Muscle layer of duodenum (tissue), 2 donors: ENCODE measurements around the gene TCF4.

Source experiments
- H3K27ac ChIP-seq: one replicate; pipeline ENCODE4 v1.7.0; 2013; ENCODE audit warnings: mild to moderate bottlenecking, low read length
- H3K27me3 ChIP-seq: one replicate; pipeline ENCODE4 v1.7.0; 2013; ENCODE audit warnings: low read depth, mild to moderate bottlenecking, control low read depth, low read length
- H3K36me3 ChIP-seq, 2 donors: one replicate each; pipeline ENCODE4 v1.7.0; 2013; ENCODE audit warnings: low read length in 2 of 2, control low read depth in 1 of 2, mild to moderate bottlenecking in 1 of 2; ENCODE audit not compliant: insufficient read depth in 2 of 2, control insufficient read depth in 1 of 2
- H3K4me1 ChIP-seq, 2 donors: one replicate each; pipeline ENCODE4 v1.7.0; 2013; ENCODE audit warnings: low read length in 2 of 2, mild to moderate bottlenecking in 2 of 2, control low read depth in 1 of 2, moderate library complexity in 1 of 2; ENCODE audit not compliant: insufficient read depth in 2 of 2, control insufficient read depth in 1 of 2
- H3K4me3 ChIP-seq, 2 donors: one replicate each; pipeline ENCODE4 v1.7.0; 2013; ENCODE audit warnings: low read length in 2 of 2, low read depth in 1 of 2, mild to moderate bottlenecking in 1 of 2
- H3K9me3 ChIP-seq, 2 donors: one replicate each; pipeline ENCODE4 v1.7.0; 2013; ENCODE audit warnings: low read length in 2 of 2, control low read depth in 1 of 2, mild to moderate bottlenecking in 1 of 2; ENCODE audit not compliant: control insufficient read depth in 1 of 2
- donor health status: healthy.

Gene TCF4

GRCh38 chr18:55338978-55339650 lies 248.9 kb downstream of the TCF4 start:
- H3K27me3 ChIP-seq, result no peaks in the 10 kb centered on the region
- no peaks in the 10 kb centered on the region for H3K36me3 ChIP-seq
- H3K4me3 ChIP-seq, result no peak overlapping the region
- peaks cover 0 to 4% of the 10 kb centered on the region in 2 donors for H3K4me1 ChIP-seq
- no peaks in the 10 kb centered on the region for H3K9me3 ChIP-seq
- H3K27ac ChIP-seq, result peak overlapping the region; percentile 7

DNA sequence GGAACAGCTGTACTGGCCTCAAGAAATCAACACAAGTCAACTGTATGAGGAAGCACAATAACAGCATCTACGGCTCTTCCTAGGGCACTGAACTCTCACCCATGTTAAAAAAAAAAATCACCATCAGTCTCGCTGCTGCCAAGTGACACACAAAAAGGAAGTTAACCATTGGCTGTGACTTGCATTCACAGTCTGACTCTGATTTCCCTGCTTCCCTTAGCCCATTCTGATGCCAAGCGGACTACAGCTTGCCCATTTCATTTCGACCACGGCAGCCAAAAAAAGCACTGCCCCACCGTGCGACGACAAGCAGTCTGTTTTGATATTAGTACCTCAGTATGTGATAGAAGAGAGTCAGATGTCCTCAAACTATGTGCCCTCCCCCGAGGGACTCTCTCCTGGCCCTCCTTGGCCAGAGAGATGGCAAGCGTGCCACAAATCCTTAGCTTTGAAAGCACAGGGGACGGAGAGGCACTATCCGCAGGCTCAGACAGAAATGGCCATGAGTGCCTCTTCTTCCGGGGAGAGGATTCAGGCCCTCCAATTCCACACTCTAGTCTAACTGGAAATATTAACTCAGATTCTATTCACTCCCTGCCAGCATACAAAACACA lies 250.0 kb downstream of the TCF4 start:
- H3K36me3 ChIP-seq, result no peaks in the 10 kb centered on the region
- no peaks in the 10 kb centered on the region for H3K27me3 ChIP-seq
- H3K27ac ChIP-seq, result peak overlapping the region; percentile 41
- peak overlapping the region in 1 of 2 donors; percentile 25 for H3K4me3 ChIP-seq
- peaks cover 0 to 4% of the 10 kb centered on the region in 2 donors for H3K4me1 ChIP-seq
- H3K9me3 ChIP-seq, result no peaks in the 10 kb centered on the region

GRCh38 chr18:55337138-55337537 lies 250.9 kb downstream of the TCF4 start:
- Histone ChIP-seq H3K27me3 (no peaks in the 10 kb centered on the region), H3K9me3 (no peaks in the 10 kb centered on the region), H3K36me3 (no peaks in the 10 kb centered on the region), H3K27ac (no peak overlapping the region), H3K4me3 (no peak overlapping the region), H3K4me1 (peaks cover 0 to 4% of the 10 kb centered on the region in 2 donors)

DNA sequence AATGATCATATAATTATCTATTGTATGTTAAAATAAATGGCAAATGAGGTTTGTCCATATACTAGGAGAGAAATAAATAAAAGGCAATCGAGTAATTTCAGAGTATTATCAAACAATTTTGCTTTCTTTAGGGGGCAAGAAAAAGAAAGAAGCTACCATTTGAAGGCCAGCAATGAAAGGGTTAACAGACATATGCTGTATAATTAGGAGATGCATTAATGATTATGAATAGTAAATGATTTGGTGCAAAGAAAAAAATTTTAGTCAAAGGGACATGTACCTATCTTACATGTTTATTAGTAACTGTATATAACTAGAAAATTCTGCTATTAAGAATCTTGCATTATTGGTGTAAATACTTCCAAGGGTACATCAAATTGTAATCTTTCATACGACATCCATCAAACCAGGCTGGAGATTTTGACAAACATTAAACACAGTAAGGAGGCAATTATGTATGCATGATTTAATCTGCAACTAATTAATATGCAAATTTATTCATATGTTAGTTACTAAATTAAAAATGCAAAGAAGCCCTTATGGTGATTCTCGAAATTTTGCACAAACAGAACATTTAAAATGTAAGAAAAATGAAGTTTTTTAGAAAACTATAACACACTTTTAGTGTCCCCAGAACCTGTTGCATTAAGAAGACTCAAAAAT lies 251.4 kb downstream of the TCF4 start:
- Histone ChIP-seq H3K27me3 (no peaks in the 10 kb centered on the region), H3K4me3 (no peak overlapping the region), H3K4me1 (peaks cover 0 to 4% of the 10 kb centered on the region in 2 donors), H3K27ac (no peak overlapping the region), H3K36me3 (no peaks in the 10 kb centered on the region), H3K9me3 (no peaks in the 10 kb centered on the region)

- no peaks in the 10 kb centered on the region for H3K9me3 ChIP-seq
- H3K36me3 ChIP-seq, result no peaks in the 10 kb centered on the region
- H3K4me1 ChIP-seq, result peaks cover 0 to 1% of the 10 kb centered on the region in 2 donors
- no peaks in the 10 kb centered on the region for H3K27me3 ChIP-seq
- H3K4me3 ChIP-seq, result no peak overlapping the region
- H3K27ac ChIP-seq, result no peak overlapping the region
Measured at GRCh38 chr18:55334875-55335274, 253.1 kb downstream of the TCF4 start.

GRCh38 chr18:55331301-55331700 lies 256.7 kb downstream of the TCF4 start:
- no peaks in the 10 kb centered on the region for H3K27me3 ChIP-seq
- no peaks in the 10 kb centered on the region for H3K9me3 ChIP-seq
- H3K27ac ChIP-seq, result no peak overlapping the region
- H3K4me3 ChIP-seq, result no peak overlapping the region
- H3K36me3 ChIP-seq, result no peaks in the 10 kb centered on the region
- H3K4me1 ChIP-seq, result no peaks in the 10 kb centered on the region

DNA sequence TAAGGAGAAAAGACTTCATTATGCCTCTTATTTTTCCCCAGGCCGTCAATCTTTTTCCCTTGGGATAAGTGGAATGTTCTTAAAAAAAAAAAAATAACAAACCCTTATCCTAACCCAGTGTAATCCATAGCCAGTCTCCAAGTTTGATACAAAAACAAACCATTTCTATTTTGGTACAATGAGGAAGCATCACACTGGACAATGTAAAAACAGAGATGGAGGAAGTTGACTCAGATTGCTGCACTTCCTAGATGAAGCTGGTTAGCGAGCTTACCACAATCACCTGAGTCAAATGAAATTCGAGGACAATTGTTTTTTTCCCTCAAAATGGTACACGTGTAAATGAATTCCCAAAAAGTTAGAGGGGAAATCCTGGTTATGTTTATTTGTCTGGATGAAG lies 259.7 kb downstream of the TCF4 start:
- Histone ChIP-seq H3K9me3 (no peaks in the 10 kb centered on the region), H3K4me3 (no peak overlapping the region), H3K36me3 (no peaks in the 10 kb centered on the region), H3K4me1 (peaks cover 0 to 6% of the 10 kb centered on the region in 2 donors), H3K27me3 (no peaks in the 10 kb centered on the region), H3K27ac (no peak overlapping the region)

DNA sequence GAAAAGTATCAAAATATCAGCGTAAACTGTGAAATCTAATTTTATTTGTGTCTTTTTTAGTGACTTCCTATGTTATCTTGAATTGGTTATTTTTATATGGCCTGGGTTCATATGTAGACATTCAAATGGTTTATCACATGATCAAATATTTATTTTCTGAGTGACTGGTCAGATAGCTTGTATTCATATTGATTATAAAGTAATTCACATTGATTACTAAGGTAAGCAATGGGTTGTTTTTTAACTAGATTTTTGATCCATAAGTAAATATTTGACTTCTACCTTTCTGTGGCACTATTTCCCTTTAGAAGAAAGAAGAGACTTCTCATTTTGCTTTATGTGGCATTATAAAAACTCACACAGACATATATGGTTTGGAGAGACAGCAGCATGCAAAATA lies 260.5 kb downstream of the TCF4 start:
- H3K9me3 ChIP-seq, result no peaks in the 10 kb centered on the region
- no peaks in the 10 kb centered on the region for H3K27me3 ChIP-seq
- H3K36me3 ChIP-seq, result no peaks in the 10 kb centered on the region
- H3K4me3 ChIP-seq, result no peak overlapping the region
- peaks cover 0 to 6% of the 10 kb centered on the region in 2 donors for H3K4me1 ChIP-seq
- no peak overlapping the region for H3K27ac ChIP-seq

GRCh38 chr18:55326134-55326533 lies 261.9 kb downstream of the TCF4 start:
- Histone ChIP-seq H3K4me3 (no peak overlapping the region), H3K27me3 (no peaks in the 10 kb centered on the region), H3K9me3 (no peaks in the 10 kb centered on the region), H3K27ac (no peak overlapping the region), H3K4me1 (peaks cover 0 to 6% of the 10 kb centered on the region in 2 donors), H3K36me3 (no peaks in the 10 kb centered on the region)

GRCh38 chr18:55324166-55324565 lies 263.8 kb downstream of the TCF4 start:
- Histone ChIP-seq H3K4me1 (peaks cover 0 to 6% of the 10 kb centered on the region in 2 donors), H3K4me3 (no peak overlapping the region), H3K27ac (no peak overlapping the region), H3K36me3 (peaks cover 0 to 3% of the 10 kb centered on the region in 2 donors), H3K9me3 (no peaks in the 10 kb centered on the region), H3K27me3 (no peaks in the 10 kb centered on the region)

- Histone ChIP-seq H3K4me1 (peaks cover 0 to 8% of the 10 kb centered on the region in 2 donors), H3K27me3 (no peaks in the 10 kb centered on the region), H3K9me3 (no peaks in the 10 kb centered on the region), H3K27ac (peak overlapping the region; percentile 90), H3K4me3 (peak overlapping the region; percentile 87 to 92), H3K36me3 (peaks cover 0 to 3% of the 10 kb centered on the region in 2 donors)
Measured at GRCh38 chr18:55323051-55323994, 264.7 kb downstream of the TCF4 start.
